Mucosa of descending colon (tissue), 3 donors: Measurements from ENCODE around the gene TAAR1. TPM values are rescaled to one million over a fixed set of nuclear protein-coding genes. Genes with fewer than 3 reads are reported as not detected.
A peak's percentile ranks its signal among the peaks of the same experiment; 100 is the strongest.
"Not testable (repeated sequence)": the region's sequence is repeated elsewhere in the genome, so short reads cannot be mapped to it uniquely, and the experiment has no call there.

Experiments
- ATAC-seq: fragments of 200-7000 bp; cut with Tn5 transposase; one replicate; pipeline ENCODE4 v1.9.1; 2020; ENCODE audit warnings: mild to moderate bottlenecking, moderate library complexity
- DNase-seq, 3 donors: peaks; one replicate each; pipeline ENCODE4 v3.0.0-alpha.2; 2020
- H3K36me3 ChIP-seq: fragments of 200-600 bp; one replicate; pipeline ENCODE4 v1.8.0; 2021; ENCODE audit warnings: low read depth, mild to moderate bottlenecking
- H3K4me1 ChIP-seq: fragments of 200-600 bp; one replicate; pipeline ENCODE4 v1.8.0; 2021; ENCODE audit warnings: low read depth, mild to moderate bottlenecking
- H3K4me3 ChIP-seq: fragments of 200-600 bp; one replicate; pipeline ENCODE4 v1.8.0; 2021; ENCODE audit warnings: mild to moderate bottlenecking
- H3K9me3 ChIP-seq: fragments of 200-600 bp; one replicate; pipeline ENCODE4 v1.8.0; 2021; ENCODE audit warnings: mild to moderate bottlenecking
- intact Hi-C, 2 donors: fragments of 100-400 bp; cut with DNase I in 1 of 2; cut with micrococcal nuclease in 1 of 2; formaldehyde crosslinking; loops; one replicate each; pipeline versions ENCODE4 v1.11.0 to v1.11.1; 2022; cut with DNase I, micrococcal nuclease
- total RNA-seq, 3 donors: library from RNA; stranded (reverse); fragmentation: NEBNext Ultra II Directional in 2 of 3; extraction: Animal tissue kit (Norgen Biotek cat#: 25700) in 2 of 3; gene quantifications; one replicate each; pipeline versions ENCODE4 v1.2.1 to v1.2.4, GENCODE V29; 2021 to 2023
- TF ChIP-seq, protein P1 (sequence below): fragments of 200-600 bp; IDR thresholded peaks from one replicate; pipeline ENCODE4 v1.8.0; 2022; ENCODE audit warnings: antibody characterized with exemption, mild to moderate bottlenecking
- donor health status: DM: no; HTN: no; CAD: no; lungs with moderate emphysema.
- donor health status: DM: no; HTN: no; CAD: no.
- donor health status: DM: no; HTN: yes; CAD: no.

The TAAR1 gene
- total RNA-seq, 3 donors from 2014 or later: not detected

GRCh38 chr6:132684272-132684671 lies 25.3 kb upstream of the TAAR1 start:
- intact Hi-C loops: no loop called here
- no peaks in the 10 kb centered on the region for H3K4me1 ChIP-seq
- H3K4me3 ChIP-seq: no peak overlapping the region
- TF ChIP-seq, protein P1, sequence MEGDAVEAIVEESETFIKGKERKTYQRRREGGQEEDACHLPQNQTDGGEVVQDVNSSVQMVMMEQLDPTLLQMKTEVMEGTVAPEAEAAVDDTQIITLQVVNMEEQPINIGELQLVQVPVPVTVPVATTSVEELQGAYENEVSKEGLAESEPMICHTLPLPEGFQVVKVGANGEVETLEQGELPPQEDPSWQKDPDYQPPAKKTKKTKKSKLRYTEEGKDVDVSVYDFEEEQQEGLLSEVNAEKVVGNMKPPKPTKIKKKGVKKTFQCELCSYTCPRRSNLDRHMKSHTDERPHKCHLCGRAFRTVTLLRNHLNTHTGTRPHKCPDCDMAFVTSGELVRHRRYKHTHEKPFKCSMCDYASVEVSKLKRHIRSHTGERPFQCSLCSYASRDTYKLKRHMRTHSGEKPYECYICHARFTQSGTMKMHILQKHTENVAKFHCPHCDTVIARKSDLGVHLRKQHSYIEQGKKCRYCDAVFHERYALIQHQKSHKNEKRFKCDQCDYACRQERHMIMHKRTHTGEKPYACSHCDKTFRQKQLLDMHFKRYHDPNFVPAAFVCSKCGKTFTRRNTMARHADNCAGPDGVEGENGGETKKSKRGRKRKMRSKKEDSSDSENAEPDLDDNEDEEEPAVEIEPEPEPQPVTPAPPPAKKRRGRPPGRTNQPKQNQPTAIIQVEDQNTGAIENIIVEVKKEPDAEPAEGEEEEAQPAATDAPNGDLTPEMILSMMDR: no peak
- DNase-seq (no peak), ATAC-seq (no peak)
- H3K36me3 ChIP-seq: no peaks in the 10 kb centered on the region
- no peaks in the 10 kb centered on the region for H3K9me3 ChIP-seq

DNA sequence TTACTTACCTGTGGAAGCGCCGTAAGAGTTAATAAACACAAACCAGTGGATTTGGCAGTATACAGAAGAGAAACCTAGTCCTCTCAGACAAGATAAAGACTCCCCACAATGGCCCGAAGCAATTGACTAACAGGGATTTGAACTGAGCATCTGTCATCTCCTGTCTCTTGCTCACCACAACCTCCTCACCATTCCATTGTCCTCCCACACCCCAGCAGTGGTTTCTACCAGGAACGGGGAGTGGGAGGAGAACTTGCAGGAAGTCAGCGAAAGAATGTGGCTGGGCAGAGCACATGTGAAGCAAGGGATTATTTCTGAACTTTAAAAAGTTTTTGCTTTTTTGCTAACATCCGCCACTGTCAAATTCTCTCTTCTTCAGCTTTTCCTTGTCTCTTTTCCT lies 24.6 kb upstream of the TAAR1 start:
- H3K36me3 ChIP-seq: no peaks in the 10 kb centered on the region
- H3K4me1 ChIP-seq: no peaks in the 10 kb centered on the region
- TF ChIP-seq, protein P1: no peak
- DNase-seq (no peak), ATAC-seq (no peak)
- no peaks in the 10 kb centered on the region for H3K9me3 ChIP-seq
- H3K4me3 ChIP-seq: no peak overlapping the region
- intact Hi-C loops: no loop called here

GRCh38 chr6:132679094-132679493 lies 20.1 kb upstream of the TAAR1 start:
- intact Hi-C loops, DNase-seq, H3K4me3 ChIP-seq, H3K9me3 ChIP-seq, ATAC-seq, H3K4me1 ChIP-seq, H3K36me3 ChIP-seq: not testable (repeated sequence)

GRCh38 chr6:132675749-132676148 lies 16.8 kb upstream of the TAAR1 start:
- TF ChIP-seq, protein P1: no peak
- ATAC-seq (no peak), DNase-seq (no peak)
- no peaks in the 10 kb centered on the region for H3K9me3 ChIP-seq
- no peak overlapping the region for H3K4me3 ChIP-seq
- intact Hi-C loops: no loop called here
- no peaks in the 10 kb centered on the region for H3K4me1 ChIP-seq
- no peaks in the 10 kb centered on the region for H3K36me3 ChIP-seq

GRCh38 chr6:132675002-132675401 lies 16.0 kb upstream of the TAAR1 start:
- Histone ChIP-seq H3K36me3 (no peaks in the 10 kb centered on the region), H3K4me3 (no peak overlapping the region), H3K9me3 (no peaks in the 10 kb centered on the region), H3K4me1 (no peaks in the 10 kb centered on the region)
- ATAC-seq (no peak), DNase-seq (no peak)
- TF ChIP-seq, protein P1: no peak
- intact Hi-C loops: no loop called here

DNA sequence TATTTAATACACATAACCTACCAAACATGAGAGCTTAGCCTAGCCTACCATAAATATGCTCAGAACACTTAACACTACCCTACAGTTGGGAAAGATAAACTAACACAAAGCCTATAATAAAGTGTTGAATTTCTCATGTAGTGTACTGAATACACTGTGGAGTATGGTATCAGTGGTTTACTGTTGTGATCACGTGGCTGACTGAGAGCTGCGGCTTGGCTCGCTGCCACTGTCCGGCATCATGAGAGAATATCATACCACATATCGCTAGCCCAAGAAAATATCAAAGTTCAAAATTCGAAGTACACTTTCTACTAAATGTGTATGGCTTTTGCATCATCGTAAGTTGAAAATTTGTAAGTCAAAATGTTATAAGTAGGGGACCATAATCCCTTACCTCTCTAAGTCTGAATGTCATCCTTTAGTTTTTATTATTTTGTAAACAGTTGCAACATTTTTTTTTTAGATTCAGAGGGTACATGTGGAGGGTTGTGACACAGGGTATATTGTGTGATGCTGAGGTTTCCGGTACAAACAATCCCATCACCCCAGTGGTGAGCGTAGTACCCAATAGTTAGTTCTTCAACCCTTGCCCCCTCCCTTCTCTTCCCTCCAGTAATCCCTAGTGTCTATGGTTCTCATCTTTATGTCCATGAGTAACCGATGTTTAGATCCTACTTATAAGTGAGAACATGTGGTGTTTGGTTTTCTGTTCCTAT lies 14.6 kb upstream of the TAAR1 start:
- Histone ChIP-seq H3K9me3 (no peaks in the 10 kb centered on the region), H3K4me1 (no peaks in the 10 kb centered on the region), H3K4me3 (no peak overlapping the region), H3K36me3 (no peaks in the 10 kb centered on the region)
- TF ChIP-seq, protein P1: no peak
- intact Hi-C loops: no loop called here
- peak; percentile 44 for ATAC-seq
- DNase-seq: peak in 2 of 3 donors; percentile 27 to 44
